Keratinocyte (primary cell): ENCODE data around the gene KLHL22.

Experiments
- CTCF ChIP-seq, 3 experiments: IDR thresholded peaks in 1 of 3; conservative IDR thresholded peaks in 1 of 3; optimal IDR thresholded peaks in 1 of 3; 2 replicates in 2 of 3; 3 replicates in 1 of 3; pipeline versions ENCODE3 to v1.5.1; 2011; ENCODE audit warnings: low read length in 3 of 3, mild to moderate bottlenecking in 3 of 3, moderate library complexity in 2 of 3, control low read depth in 1 of 3, inconsistent platforms in 1 of 3; ENCODE audit not compliant: insufficient read depth in 2 of 3; ENCODE audit errors: extremely low read depth in 1 of 3
- EZH2 ChIP-seq: IDR thresholded peaks from one replicate; pipeline ENCODE4 v1.6.1; 2012; ENCODE audit warnings: inconsistent platforms, mild to moderate bottlenecking, low read length, moderate library complexity

- TF ChIP-seq CTCF (optimal IDR thresholded peaks at IDR 0.05 in 1 of 3, IDR thresholded peaks at IDR 0.05 in 1 of 3, conservative IDR thresholded peaks at IDR 0.05 in 1 of 3; ENCODE audit: extremely low read depth in 1 of 3, insufficient read depth in 2 of 3, low read length in 3 of 3) (no peak), EZH2 (no peak)
Observed at GRCh38 chr22:20421507-20421874, 74.1 kb downstream of the KLHL22 start.
